ENCODE measurements around the gene TPP2. TPM values are rescaled to one million over a fixed set of nuclear protein-coding genes. Genes with fewer than 3 reads are reported as not detected.
A peak's percentile ranks its signal among the peaks of the same experiment; 100 is the strongest.

Gene TPP2
- total and polyA plus RNA-seq, 2 donors from 2014 or later, result 14.7 to 42.2 TPM

- intact Hi-C loops (cut with DNase I), result no loop called here
- H3K27ac ChIP-seq (ENCODE audit: low read depth in 2 of 2, low read length in 2 of 2), result no peak overlapping the region
- H3K27me3 ChIP-seq (ENCODE audit: control insufficient read depth, insufficient read depth, low read length), result no peaks in the 10 kb centered on the region
- TF ChIP-seq CTCF (IDR thresholded peaks at IDR 0.05; ENCODE audit: borderline replicate concordance, extremely low read depth, insufficient read depth), result no peak
- FAIRE-seq, result no peak
- DNase-seq, result no peak
- H3K9ac ChIP-seq (ENCODE audit: low read length in 3 of 3), result no peak overlapping the region
- no peaks in the 10 kb centered on the region for H3K4me1 ChIP-seq (ENCODE audit: control insufficient read depth in 2 of 3, insufficient read depth in 2 of 3, low read depth in 1 of 3, low read length in 3 of 3)
- H3K9me3 ChIP-seq (ENCODE audit: control insufficient read depth in 2 of 3, insufficient read depth in 1 of 3, low read length in 3 of 3), result no peaks in the 10 kb centered on the region
- no peaks in the 10 kb centered on the region for H3K36me3 ChIP-seq (ENCODE audit: control insufficient read depth in 2 of 3, insufficient read depth in 3 of 3, low read length in 3 of 3)
- H3K4me3 ChIP-seq (ENCODE audit: low read length in 3 of 3), result no peak overlapping the region
These were observed 122.0 kb downstream of the TPP2 start for GRCh38 chr13:102718746-102719145.

- Histone ChIP-seq H3K36me3 (ENCODE audit: control insufficient read depth in 2 of 3, insufficient read depth in 3 of 3, low read length in 3 of 3) (no peaks in the 10 kb centered on the region), H3K27ac (ENCODE audit: low read depth in 2 of 2, low read length in 2 of 2) (no peak overlapping the region), H3K9me3 (ENCODE audit: control insufficient read depth in 2 of 3, insufficient read depth in 1 of 3, low read length in 3 of 3) (no peaks in the 10 kb centered on the region), H3K4me1 (ENCODE audit: control insufficient read depth in 2 of 3, insufficient read depth in 2 of 3, low read depth in 1 of 3, low read length in 3 of 3) (no peaks in the 10 kb centered on the region), H3K4me3 (ENCODE audit: low read length in 3 of 3) (no peak overlapping the region), H3K27me3 (ENCODE audit: control insufficient read depth, insufficient read depth, low read length) (no peaks in the 10 kb centered on the region), H3K9ac (ENCODE audit: low read length in 3 of 3) (no peak overlapping the region)
- no peak for DNase-seq
- no peak for FAIRE-seq
- intact Hi-C loops (cut with DNase I), result no loop called here
- no peak for TF ChIP-seq CTCF (IDR thresholded peaks at IDR 0.05; ENCODE audit: borderline replicate concordance, extremely low read depth, insufficient read depth)
These were observed 125.0 kb downstream of the TPP2 start for GRCh38 chr13:102721800-102722231.

GRCh38 chr13:102724923-102725322 is 128.1 kb downstream of the TPP2 start:
- intact Hi-C loops (cut with DNase I), result no loop called here
- Histone ChIP-seq H3K9ac (ENCODE audit: low read length in 3 of 3) (no peak overlapping the region), H3K9me3 (ENCODE audit: control insufficient read depth in 2 of 3, insufficient read depth in 1 of 3, low read length in 3 of 3) (no peaks in the 10 kb centered on the region), H3K4me1 (ENCODE audit: control insufficient read depth in 2 of 3, insufficient read depth in 2 of 3, low read depth in 1 of 3, low read length in 3 of 3) (no peaks in the 10 kb centered on the region), H3K27ac (ENCODE audit: low read depth in 2 of 2, low read length in 2 of 2) (no peak overlapping the region), H3K36me3 (ENCODE audit: control insufficient read depth in 2 of 3, insufficient read depth in 3 of 3, low read length in 3 of 3) (no peaks in the 10 kb centered on the region), H3K27me3 (ENCODE audit: control insufficient read depth, insufficient read depth, low read length) (no peaks in the 10 kb centered on the region), H3K4me3 (ENCODE audit: low read length in 3 of 3) (no peak overlapping the region)
- DNase-seq (peak in 3 of 5 donors; percentile 19 to 75 (median 71)), FAIRE-seq (no peak)
- TF ChIP-seq CTCF (IDR thresholded peaks at IDR 0.05; ENCODE audit: borderline replicate concordance, extremely low read depth, insufficient read depth), result peak; percentile 52

- no peaks in the 10 kb centered on the region for H3K4me1 ChIP-seq (ENCODE audit: control insufficient read depth in 2 of 3, insufficient read depth in 2 of 3, low read depth in 1 of 3, low read length in 3 of 3)
- no peak for DNase-seq
- no peak overlapping the region for H3K27ac ChIP-seq (ENCODE audit: low read depth in 2 of 2, low read length in 2 of 2)
- intact Hi-C loops (cut with DNase I), result no loop called here
- no peak for FAIRE-seq
- no peaks in the 10 kb centered on the region for H3K36me3 ChIP-seq (ENCODE audit: control insufficient read depth in 2 of 3, insufficient read depth in 3 of 3, low read length in 3 of 3)
- TF ChIP-seq CTCF (IDR thresholded peaks at IDR 0.05; ENCODE audit: borderline replicate concordance, extremely low read depth, insufficient read depth), result peak; percentile 11
- no peaks in the 10 kb centered on the region for H3K9me3 ChIP-seq (ENCODE audit: control insufficient read depth in 2 of 3, insufficient read depth in 1 of 3, low read length in 3 of 3)
- no peak overlapping the region for H3K9ac ChIP-seq (ENCODE audit: low read length in 3 of 3)
- no peaks in the 10 kb centered on the region for H3K27me3 ChIP-seq (ENCODE audit: control insufficient read depth, insufficient read depth, low read length)
- H3K4me3 ChIP-seq (ENCODE audit: low read length in 3 of 3), result no peak overlapping the region
These were observed 129.6 kb downstream of the TPP2 start for GRCh38 chr13:102726430-102726829.
